DMS 273 (cell line): Measurements from ENCODE around the gene TMEM151B.
"Not testable (repeated sequence)": the region's sequence is repeated elsewhere in the genome, so short reads cannot be mapped to it uniquely, and the experiment has no call there.

Source experiments
- DNase-seq: peaks from one replicate; lab custom pipeline; 2025; ENCODE audit not compliant: unreplicated experiment; lab: John Stamatoyannopoulos, UW

The TMEM151B gene

GRCh38 chr6:44269921-44270525, at the start of gene TMEM151B:
Gene TMEM151B, plus strand, starts transcription at chr6:44270450. Its CDS starts 293 bp downstream, at chr6:44270743.
- DNase-seq = peak; percentile 70

- DNase-seq = no peak
Measured at GRCh38 chr6:44220913-44221290, 49.3 kb upstream of the TMEM151B start.

- peak; percentile 99 for DNase-seq
Measured at GRCh38 chr6:44221291-44221960, 48.8 kb upstream of the TMEM151B start.

- no peak for DNase-seq
Measured at GRCh38 chr6:44221961-44222335, 48.3 kb upstream of the TMEM151B start.

- no peak for DNase-seq
Measured at GRCh38 chr6:44222486-44223318, 47.5 kb upstream of the TMEM151B start.

GRCh38 chr6:44223319-44224028, 46.8 kb upstream of the TMEM151B start, which contains the start of gene SLC29A1:
Gene SLC29A1, plus strand, starts transcription at chr6:44223595. Its CDS starts 3,719 bp downstream, at chr6:44227314.
- DNase-seq = peak; percentile 92

- peak; percentile 66 for DNase-seq
Measured at GRCh38 chr6:44224029-44224964, 46.0 kb upstream of the TMEM151B start.

GRCh38 chr6:44224965-44225305, 45.3 kb upstream of the TMEM151B start:
- DNase-seq = no peak

- no peak for DNase-seq
Measured at GRCh38 chr6:44225579-44226325, 44.5 kb upstream of the TMEM151B start.

GRCh38 chr6:44226368-44227147, 43.7 kb upstream of the TMEM151B start:
- no peak for DNase-seq

GRCh38 chr6:44227148-44227793, 43.0 kb upstream of the TMEM151B start:
- no peak for DNase-seq

GRCh38 chr6:44228031-44228430, 42.2 kb upstream of the TMEM151B start:
- no peak for DNase-seq

- DNase-seq = no peak
Measured at GRCh38 chr6:44228433-44228832, 41.8 kb upstream of the TMEM151B start.

GRCh38 chr6:44228836-44229235, 41.4 kb upstream of the TMEM151B start:
- no peak for DNase-seq

- no peak for DNase-seq
Measured at GRCh38 chr6:44229376-44230033, 40.7 kb upstream of the TMEM151B start.

GRCh38 chr6:44230034-44230675, 40.1 kb upstream of the TMEM151B start:
- DNase-seq = no peak

GRCh38 chr6:44231426-44231825, 38.8 kb upstream of the TMEM151B start:
- DNase-seq = not testable (repeated sequence)
